HG02943 (cell line): ENCODE data around the gene CCBE1.

ENCODE experiments used
- ATAC-seq: cut with Tn5 transposase; IDR thresholded peaks from one replicate; pipeline ENCODE4 v1.9.1; 2021; ENCODE audit warnings: mild to moderate bottlenecking, low read depth, moderate library complexity; ENCODE audit not compliant: unreplicated experiment

Gene CCBE1

DNA sequence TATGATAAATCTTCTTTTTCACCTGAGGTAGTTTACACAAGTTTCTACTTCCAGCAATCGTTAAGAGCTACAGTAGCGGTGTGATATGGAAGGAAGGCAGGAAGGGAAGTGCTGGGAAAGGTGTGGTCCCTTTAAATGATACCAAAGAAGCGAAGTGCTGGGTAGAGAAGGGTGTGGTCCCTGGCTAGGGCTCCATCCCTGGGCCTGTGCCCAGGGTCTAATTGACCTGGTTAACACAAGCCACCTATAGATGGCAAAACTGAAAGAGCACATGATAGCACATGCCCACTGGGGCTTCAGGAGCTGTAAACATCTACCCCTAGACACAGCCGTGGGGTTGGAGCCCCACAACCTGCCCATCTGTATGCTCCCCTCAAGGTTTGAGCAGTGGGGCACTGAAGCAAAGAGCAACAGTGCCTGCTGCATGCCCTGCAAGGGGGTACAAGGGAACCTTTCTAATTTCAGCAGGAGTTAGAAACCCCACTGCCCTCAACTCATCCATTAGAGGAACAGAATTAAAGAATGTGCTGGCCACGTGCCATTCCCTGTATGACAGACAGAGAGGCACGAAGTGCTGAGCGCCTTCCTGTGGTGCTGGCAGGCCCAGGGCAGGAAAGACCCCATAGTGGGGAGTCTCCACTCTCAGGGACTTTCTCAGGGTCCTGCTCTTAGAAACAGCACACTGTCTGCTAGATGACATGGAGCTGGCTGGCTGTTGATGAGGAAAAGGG lies 185.0 kb downstream of the CCBE1 start:
- no peak for ATAC-seq

DNA sequence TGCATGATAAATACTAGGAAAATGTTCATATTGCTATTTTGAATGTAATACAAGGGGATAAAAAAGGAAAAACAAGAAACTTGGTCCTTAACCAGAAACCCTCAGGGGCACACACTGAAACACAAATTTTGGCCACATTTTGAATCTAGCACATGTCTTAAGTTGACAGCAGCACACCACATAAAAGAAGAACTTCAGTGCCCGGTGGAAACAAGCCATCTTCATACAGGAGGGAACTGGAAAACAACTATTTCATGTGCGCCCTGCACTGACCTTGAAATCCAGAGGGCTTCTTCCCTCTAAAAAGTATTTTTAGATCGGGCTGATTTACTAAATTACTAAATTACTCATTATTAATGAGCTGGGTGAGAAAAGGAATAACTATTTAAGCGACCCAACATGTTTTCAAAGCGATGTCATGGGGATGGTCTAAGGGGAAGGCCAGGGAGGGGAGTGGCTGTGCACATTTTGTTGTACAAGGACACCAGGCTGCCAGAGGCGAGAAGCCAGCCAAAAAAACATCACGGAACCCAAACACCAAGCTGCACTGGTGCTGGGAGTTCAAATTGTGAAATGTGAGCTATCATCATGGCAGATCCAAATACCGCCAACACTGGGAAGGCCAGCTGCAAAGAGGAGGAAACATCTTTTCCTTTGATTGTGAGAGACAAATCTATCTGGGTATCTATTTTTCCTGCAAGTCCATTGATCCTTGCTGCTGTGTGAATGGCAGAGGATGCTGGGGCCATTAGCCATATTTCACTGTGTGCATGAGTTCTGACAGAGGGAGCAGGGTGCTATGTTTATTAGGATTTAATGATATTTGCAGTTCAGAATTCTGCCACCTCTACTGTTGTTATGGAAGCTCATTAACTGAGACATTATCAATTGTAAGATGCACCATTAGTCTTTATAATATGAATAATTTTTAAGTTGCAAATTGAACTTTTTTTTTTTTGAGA lies 187.5 kb downstream of the CCBE1 start:
- no peak for ATAC-seq

DNA sequence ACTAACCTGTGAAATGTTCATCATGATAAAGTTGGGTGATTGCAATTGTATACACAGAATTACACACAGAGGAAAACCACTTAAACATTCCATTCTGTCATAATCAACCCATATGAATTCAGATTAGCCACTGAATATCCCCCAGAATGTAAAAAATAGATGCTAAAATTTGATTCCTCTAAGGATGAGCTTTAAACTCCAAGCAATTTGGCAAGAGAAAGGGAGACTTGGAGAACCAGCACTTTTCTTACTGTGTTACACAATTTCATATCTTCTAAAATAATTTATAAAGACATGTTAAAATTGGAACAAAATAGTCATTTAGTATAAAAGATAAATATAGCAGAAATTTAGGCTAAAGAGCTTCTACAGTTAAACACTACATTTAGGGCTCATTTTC lies 191.9 kb downstream of the CCBE1 start:
- no peak for ATAC-seq

DNA sequence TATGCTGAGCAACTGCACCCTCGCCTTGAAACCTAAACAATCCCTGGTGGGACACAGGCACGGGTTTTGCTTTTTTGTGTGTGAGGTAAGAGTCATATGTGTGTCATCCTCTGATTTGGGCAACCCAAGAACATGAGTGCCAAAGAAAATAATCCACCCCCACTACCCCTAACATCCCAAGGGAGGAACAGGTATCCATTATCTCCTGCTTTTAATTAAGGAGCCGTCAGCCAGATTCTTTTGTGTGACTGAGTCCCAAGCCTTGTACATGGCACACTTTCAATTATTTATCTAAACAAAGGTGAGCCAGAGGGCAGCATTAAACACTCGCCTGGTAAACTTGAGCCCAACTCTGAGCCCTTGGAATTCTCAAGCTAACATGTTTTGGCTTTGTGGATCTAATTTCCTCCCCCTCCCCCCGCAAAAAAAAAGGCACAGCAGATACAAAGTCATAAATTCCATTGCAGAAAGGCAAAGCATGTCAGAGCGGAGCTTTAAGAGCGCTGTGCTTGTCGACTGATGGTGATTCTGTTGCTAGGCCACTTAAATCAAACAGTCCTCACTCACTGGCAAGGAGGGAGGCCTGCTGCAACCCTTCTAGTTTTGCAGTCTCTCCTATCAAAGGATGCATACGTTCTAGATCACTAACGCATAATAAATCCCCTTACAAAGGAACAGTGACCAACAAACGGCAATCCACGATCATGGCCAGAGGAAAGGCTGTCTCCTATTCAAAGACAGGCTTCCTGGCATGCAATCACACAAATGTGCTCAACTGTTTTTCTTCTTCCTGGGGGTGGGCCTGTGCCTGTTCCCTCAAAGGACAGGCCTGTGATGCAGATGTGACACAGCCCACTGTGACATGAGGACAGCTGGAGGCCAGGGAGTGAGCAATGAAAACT lies 194.7 kb downstream of the CCBE1 start:
- ATAC-seq = no peak

DNA sequence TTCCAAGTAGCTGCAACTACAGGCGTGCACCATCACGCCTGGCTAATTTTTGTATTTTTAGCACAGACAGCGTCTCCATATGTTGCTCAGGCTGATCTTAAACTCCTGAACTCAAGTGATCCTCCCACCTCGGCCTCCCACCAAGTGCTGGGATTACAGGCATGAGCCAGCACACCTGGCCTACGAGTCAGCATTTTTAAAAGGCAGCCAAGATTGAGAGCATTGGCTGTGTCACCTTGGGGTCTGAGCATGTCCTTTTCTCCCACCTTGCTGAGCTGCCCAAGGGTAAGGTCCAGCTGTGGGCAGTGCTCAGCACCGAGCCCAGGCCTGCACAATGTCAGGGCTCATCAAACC lies 195.3 kb downstream of the CCBE1 start:
- ATAC-seq = no peak

DNA sequence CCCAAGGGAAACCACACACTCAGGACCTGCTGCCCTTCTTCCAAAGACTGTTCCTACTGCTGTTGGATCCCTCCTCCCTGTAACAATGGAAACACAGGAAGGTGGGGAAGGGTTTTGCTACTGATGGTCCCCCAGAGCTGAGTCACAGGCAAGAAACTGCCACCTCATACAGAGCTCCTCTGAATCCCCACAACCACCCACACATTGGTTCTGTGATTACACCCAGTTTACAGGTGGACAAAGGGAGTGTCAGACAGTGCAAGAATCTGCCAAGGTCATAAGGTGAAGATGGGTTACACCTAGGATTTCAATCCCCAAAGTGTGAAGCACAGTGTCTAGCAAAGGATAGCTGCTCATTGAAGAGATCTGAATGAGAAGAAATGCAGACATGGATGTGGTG lies 196.5 kb downstream of the CCBE1 start:
- no peak for ATAC-seq

DNA sequence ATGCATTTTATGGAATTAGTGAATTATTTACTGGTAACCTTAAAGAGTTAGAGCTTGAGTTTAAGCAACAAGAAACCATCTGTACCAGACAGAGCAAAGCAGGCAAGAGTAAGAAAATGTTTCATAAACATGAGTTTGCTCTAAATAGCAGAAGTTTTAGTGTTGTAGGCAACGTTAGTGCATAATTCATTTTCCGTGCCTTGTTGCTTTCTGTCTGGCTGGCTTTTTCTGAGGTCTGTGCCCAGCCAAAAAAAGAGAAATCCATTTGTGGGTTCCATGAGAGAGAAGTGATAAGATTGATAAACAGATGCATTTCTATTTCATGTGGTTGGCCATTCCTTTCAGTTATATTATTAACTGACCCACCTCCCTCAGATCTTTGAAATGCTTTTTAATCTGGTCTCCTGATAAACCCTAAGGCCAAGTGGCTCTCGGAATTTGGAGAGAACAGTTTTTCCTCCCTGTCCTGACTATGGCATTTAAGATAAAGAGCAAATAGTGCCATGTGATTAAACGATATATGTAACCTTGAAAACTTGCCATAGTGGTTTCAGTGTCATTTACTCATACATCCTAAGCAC lies 198.6 kb downstream of the CCBE1 start:
- no peak for ATAC-seq

DNA sequence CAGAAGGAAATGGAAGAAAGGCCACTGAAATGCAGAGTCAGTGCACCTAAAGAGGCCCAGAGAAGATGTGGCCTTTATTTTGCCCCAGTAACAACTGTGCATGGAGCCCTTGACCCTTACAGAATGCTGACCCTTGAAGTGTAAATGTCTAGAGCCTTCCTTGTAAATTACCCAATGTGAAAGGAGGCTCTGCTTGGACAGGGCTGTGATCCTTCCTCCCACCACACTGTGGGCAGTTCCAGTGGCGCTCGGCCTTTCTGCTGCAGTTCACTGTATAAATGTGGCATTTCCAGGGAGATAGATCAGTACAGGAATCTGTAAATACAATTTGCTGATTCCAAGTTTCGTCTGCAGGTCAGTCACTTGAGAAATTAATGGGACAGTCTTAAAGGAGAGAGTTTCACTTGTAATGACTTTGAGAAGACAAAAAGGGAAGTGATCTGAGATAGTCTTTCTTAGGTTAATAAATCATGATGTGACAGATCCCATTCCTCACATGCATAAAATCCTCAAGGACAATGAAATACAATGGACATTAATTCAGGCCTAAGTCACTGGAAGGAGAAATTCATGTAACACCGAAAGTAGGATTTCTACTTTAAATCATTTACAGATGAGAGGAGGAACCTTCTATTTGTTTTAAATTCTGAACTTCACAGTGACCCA lies 204.3 kb downstream of the CCBE1 start:
- no peak for ATAC-seq

DNA sequence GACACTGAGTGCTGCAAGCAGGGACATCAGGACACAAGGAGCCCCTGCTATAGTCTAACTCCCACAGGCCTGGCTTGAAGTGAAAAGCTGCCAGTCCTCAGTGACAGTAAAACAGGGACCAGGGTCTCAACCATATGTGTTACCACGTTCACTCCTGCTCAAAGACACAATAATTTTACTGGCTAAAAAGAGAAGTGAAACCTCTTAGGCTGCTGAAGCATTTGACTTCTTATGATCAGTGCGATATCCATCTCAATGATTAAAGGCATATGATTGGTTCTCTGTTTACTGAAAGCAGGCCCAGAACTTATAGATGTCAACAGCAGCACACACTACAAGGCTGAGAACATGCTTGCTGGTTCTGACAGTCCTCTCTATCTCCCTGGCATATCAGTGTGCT lies 208.3 kb downstream of the CCBE1 start:
- peak; percentile 62 for ATAC-seq

DNA sequence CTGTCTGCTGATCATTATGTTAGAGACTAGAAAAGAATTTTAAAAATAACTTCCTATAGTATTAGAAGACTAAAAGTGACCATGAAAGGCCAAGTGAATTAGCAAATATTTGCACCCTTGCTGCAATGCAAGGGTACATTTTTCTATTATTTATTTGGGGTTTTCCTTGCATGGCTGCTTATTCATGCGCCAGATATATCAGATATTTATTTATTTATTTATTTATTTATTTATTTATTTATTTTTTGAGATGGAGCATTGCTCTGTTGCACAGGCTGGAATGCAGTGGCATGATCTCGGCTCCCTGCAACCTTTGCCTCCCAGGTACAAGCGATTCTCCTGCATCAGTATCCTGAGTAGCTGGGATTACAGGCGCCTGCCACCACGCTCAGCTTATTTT lies 211.8 kb downstream of the CCBE1 start:
- no peak for ATAC-seq

DNA sequence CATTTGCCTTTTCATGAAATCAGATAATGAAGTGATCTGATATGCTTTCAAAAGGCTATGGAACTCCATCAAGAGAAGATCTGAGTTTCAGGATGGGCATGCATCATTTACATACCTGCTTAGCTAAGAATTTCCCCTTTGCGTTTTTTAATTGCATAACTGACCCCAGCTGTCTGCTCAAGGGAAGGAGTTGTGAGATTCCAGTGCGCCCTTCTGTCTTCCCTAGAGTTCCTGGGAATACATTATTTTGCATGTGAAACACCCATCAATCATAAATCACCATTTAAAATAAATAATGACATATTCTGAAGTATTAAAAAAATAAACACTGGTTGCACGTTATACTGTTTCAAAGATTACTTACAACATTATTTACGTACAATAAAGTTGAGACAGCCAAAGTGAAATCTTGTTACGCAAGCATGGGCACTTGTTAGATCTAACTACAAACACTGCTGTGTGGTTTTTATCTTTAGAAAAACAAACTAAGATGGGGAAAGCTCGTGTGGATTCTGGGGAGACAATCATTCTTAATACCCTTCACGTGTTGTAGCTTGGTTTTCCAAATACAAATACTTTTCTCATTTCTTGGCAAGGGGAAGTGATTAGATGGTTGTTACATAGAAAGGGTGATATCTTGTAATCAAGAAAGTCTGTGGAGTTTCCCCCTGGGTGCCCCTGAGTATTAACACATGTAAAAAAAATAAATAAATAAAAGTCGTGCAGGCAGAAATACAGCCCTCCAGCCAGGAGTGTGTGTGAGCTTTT lies 212.5 kb downstream of the CCBE1 start:
- no peak for ATAC-seq

DNA sequence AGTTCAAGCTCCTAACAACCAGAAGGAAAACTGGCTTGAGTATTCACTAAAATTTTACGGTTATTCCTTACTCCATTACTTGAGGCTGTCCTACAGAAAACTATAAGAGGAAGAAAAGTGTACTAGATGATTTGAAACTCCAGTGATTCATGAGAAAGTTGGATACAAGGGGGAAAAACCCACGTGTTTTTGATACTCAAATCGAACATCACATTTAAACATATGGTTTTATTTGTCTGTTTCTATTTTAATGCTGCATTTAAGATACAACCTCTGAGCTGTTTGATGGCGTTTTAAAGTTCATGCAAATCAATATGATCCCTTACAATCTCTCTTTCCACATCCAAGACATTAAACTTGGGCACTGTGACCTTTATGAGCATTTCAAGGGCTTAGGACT lies 213.1 kb downstream of the CCBE1 start:
- no peak for ATAC-seq

DNA sequence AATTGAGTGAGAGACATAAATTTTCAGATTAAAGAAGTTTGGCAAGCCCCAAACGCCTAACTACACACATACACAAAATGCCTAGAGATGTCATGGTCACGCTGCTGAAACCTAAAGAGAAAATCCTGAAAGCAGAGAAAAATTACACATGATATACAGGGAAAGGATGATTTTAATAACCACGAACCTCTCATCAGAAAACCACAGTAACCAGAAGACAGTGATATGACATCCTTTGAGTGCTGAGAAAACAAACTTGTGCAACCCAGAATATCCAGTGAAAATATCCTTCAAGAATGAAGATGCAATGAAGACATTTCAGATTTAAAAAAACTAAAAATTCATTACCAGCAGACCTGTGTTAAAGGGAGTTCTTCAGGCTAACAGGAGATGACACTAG lies 215.8 kb downstream of the CCBE1 start:
- no peak for ATAC-seq

DNA sequence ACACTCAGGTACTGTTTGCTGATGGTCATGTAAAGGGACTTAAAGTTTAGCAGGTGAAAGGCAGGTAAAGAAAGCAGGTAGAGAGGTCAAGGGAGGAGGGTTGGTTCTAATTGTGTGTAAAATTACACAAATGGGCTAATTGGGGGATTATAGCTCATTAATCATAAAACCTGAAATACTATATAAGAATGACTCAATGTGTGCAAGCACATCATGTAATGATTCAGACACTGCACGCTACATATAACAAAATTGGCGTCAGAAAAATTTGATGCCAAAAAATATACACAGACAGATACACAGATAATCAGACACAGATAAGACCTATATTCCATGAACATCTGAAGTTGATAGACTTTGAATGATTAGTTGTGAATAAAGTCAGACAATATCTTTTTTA lies 217.4 kb downstream of the CCBE1 start:
- no peak for ATAC-seq

DNA sequence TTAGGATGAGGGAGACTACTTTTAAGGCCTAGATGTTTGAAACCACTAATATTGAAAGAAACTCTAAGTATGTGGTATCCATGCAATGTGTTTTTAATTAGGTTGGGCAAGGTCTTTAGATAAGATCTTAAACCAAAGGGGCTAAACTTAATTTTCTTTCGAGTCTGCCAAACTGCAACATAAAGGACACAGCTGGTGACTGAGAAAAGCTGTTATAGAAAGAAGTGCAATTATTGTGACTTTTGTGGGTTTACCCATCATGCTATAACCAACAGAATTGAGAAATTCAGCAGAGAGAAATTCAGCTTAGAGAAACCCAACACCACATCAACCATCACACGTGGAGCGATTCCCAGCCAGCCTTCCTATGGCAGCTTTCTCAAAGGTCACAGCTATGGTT lies 218.6 kb downstream of the CCBE1 start:
- ATAC-seq = no peak

DNA sequence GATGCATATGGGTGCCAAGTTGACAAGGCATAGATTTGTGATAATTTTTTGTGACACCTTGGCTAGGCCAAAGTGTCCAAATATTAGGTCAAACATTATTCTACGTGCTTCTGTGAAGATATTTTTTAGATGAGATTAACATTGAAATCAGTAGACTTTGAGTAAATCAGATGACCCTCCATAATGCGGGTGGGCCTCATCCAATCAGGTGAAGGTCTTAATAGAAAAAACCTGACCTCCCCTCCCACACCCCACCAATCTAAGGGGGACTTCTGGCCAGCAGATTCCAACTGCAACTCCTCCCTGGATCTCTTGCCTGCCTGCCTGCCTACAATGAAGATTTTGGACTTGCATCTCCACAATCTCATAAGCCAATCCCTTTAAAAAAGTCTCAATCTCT lies 219.4 kb downstream of the CCBE1 start:
- no peak for ATAC-seq

DNA sequence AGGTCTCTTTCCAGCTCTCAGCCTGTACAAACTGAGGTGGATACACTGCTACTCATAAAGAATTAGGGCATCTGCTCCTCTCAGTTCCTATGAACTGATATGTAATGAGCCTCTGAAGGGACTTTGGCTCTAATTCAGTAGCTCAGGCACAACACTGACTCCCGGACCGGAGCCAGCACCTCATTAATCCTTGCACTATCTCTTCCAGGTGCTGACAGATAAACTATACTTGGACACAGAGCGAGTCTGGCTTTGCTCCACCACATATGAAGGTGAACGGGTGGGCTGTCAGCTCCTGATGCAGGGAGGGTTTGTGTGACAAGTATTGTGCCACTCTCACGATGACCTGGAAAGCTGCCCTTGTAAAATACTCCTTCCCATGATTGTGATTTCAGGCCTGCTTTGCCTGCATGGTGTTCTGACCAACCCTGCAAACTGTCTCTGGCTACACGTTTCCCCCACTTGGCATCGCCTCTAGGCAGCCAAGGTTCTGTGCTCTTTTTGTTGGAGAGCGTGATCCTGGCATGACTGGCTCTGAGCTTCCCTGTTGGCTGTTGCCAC lies 226.6 kb downstream of the CCBE1 start:
- no peak for ATAC-seq

DNA sequence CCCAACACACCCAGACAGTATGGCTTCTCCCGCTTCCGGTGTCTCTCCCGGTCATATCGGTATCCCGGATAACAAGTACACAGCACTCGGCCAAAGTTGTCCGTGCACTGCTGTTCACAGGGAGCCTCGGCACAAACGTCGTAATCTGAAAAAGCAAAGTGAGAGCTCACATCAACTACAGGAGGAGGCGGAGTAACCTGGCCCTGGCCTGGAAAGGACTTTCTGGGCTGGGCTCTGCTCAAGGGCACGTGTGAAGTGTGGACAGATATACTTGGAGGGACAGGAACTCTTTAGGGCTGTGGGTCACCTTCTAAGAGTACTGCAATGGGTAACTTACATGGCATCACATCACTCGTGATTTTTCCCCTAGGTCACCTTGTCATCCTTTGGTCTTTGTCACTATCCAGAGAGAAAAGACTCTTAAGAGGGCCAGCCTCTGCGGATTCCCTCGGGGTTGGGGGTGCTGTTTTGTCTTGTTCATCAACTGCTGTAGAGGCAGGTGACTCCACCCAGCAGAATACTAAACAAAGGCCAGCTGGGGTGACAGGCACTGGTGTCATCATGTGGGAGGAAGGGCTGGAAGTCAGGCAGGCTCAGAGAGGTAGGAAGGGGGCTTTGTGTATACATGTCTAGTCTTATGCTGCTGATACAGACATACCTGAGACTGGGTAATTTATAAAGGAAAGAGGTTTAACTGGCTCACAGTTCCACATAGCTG lies 227.6 kb downstream of the CCBE1 start:
- no peak for ATAC-seq
